Measurements from ENCODE around the gene RBCK1.
"Not testable (repeated sequence)": the region's sequence is repeated elsewhere in the genome, so short reads cannot be mapped to it uniquely, and the experiment has no call there.

RBCK1 gene

DNA sequence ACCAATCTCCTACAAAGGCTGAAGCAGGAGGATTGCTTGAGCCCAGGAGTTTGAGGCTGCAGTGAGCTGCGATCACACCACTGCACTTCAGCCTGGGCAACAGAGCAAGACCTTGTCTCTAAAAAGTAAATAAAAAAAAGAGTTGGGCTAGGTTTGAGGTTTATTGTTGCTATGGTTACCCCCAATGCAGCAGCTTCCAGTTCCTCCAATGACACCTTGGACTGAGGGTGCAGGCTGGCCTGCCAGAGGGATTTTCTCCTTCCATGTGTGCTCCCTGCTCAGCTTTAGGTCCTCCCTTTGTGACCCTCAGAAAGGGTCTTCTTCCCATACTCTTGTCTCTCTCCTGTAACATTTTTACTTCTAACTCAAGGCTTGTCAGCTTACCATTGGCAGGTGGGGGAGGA, 64.8 kb downstream of the RBCK1 start:
- DNase-seq (ENCODE audit: low read depth, low spot score), result no peak

GRCh38 chr20:474581-474980, 66.5 kb downstream of the RBCK1 start:
- no peak for DNase-seq (ENCODE audit: low read depth, low spot score)

- no peak for DNase-seq (ENCODE audit: low read depth, low spot score)
Measured at GRCh38 chr20:475463-476357, 67.6 kb downstream of the RBCK1 start.

GRCh38 chr20:476561-477249, 68.6 kb downstream of the RBCK1 start:
- not testable (repeated sequence) for DNase-seq (ENCODE audit: low read depth, low spot score)

GRCh38 chr20:478010-478948, 70.2 kb downstream of the RBCK1 start:
- no peak for DNase-seq (ENCODE audit: low read depth, low spot score)

DNA sequence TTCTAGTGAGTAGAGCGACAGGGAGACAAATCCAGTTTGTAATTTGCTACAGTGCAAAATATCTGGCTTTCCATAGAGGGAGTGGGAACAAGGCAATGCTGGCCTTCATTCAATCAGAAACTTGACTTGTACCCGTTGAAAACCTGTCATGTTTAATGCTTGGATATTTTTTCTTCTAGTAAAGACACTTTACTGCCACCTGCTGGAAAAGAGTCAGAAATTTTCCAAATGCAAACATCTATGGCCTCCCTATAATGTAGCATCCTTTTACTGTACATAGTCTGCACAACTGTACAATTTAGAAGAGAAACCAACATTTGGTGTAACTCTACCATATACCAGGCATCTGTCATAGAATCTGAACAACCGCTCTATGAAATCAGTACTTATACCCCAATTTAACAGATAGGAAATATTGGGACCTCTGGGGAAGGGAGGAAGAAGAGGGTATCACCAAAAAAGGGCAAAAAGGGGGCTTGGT, 70.9 kb downstream of the RBCK1 start:
- peak; percentile 43 for DNase-seq (ENCODE audit: low read depth, low spot score)

DNA sequence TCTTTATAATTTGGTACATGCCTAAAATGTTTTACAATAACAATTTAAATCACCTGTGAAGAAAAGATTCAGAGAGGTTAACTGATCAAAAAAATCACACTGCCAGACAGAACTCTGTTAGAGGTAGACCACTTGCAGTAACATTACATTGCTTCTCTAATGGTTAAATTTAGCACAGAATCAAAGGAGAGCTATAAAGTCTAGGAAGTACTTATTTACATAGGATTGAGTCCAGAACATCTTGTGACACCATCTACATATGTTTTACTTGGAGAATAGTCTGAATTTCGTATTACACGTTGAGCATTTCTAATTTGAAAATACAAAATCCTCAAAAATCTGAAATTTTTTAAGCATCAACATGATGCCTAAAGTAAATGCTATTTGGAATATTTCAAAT, 71.4 kb downstream of the RBCK1 start:
- no peak for DNase-seq (ENCODE audit: low read depth, low spot score)

GRCh38 chr20:480044-480443, 71.9 kb downstream of the RBCK1 start:
- no peak for DNase-seq (ENCODE audit: low read depth, low spot score)

- DNase-seq (ENCODE audit: low read depth, low spot score), result no peak
Measured at GRCh38 chr20:481167-481566, 73.1 kb downstream of the RBCK1 start.
